Measurements from ENCODE around the gene SCEL. TPM values are rescaled to one million over a fixed set of nuclear protein-coding genes. Genes with fewer than 3 reads are reported as not detected.
A peak's percentile ranks its signal among the peaks of the same experiment; 100 is the strongest.

Gene SCEL
- total and polyA plus RNA-seq, 2 experiments from 2014 or later = not detected

GRCh38 chr13:77513719-77514335 is 21.7 kb upstream of the SCEL start:
- Histone ChIP-seq H2AFZ (peak overlapping the region; percentile 47; the same call in 1 of the 2 replicates), H4K20me1 (replicated peaks; ENCODE audit: insufficient read depth) (no peaks in the 10 kb centered on the region), H3K27me3 (ENCODE audit: insufficient read depth) (no peaks in the 10 kb centered on the region), H3K27ac (ENCODE audit: low read depth) (no peak overlapping the region), H3K4me3 (no peak overlapping the region), H3K36me3 (ENCODE audit: insufficient read depth) (no peaks in the 10 kb centered on the region), H3K9me2 (ENCODE audit: insufficient read depth) (no peaks in the 10 kb centered on the region), H3K4me1 (ENCODE audit: insufficient read depth) (no peaks in the 10 kb centered on the region), H3F3A (replicated peaks; ENCODE audit: low read depth) (no peaks in the 10 kb centered on the region), H3K4me2 (no peak overlapping the region), H3K79me2 (replicated peaks; ENCODE audit: insufficient read depth) (no peaks in the 10 kb centered on the region)
- H3K27ac Mint-ChIP-seq = no peak overlapping the region
- no peaks in the 10 kb centered on the region for H3K9me3 Mint-ChIP-seq
- H3K4me3 Mint-ChIP-seq = no peak overlapping the region
- no peak for TF ChIP-seq ZNF331 (CRISPR knock-in tag; IDR thresholded peaks at IDR 0.05; ENCODE audit: low read depth)
- no peak for TF ChIP-seq JUNB (IDR thresholded peaks at IDR 0.05; ENCODE audit: unreplicated experiment)
- TF ChIP-seq EZH2phosphoT487 (IDR thresholded peaks at IDR 0.05; ENCODE audit: unreplicated experiment) = no peak
- no peak for TF ChIP-seq REST (IDR thresholded peaks at IDR 0.05; ENCODE audit: unreplicated experiment)
- TF ChIP-seq STAT1 (IDR thresholded peaks at IDR 0.05; ENCODE audit: unreplicated experiment) = no peak
- TF ChIP-seq CREB1 (CRISPR knock-in tag; IDR thresholded peaks at IDR 0.05; ENCODE audit: low read depth) = no peak
- no peak for TF ChIP-seq ZNF114 (CRISPR knock-in tag; IDR thresholded peaks at IDR 0.05)
- no peak for TF ChIP-seq CTCF (conservative IDR thresholded peaks at IDR 0.05; ENCODE audit: low read depth in 2 of 2)
- TF ChIP-seq POLR2AphosphoS5 (IDR thresholded peaks at IDR 0.05; ENCODE audit: low read depth) = no peak
- no peak for TF ChIP-seq ZNF462 (CRISPR knock-in tag; IDR thresholded peaks at IDR 0.05)
- TF ChIP-seq EZH2 (IDR thresholded peaks at IDR 0.05; ENCODE audit: low read depth, unreplicated experiment) = no peak
- TF ChIP-seq ETS1 (IDR thresholded peaks at IDR 0.05) = no peak
- no peak for TF ChIP-seq NANOG (IDR thresholded peaks at IDR 0.05; ENCODE audit: borderline replicate concordance)
- H3K36me3 Mint-ChIP-seq (ENCODE audit: low read depth) = no peaks in the 10 kb centered on the region
- ATAC-seq (no peak), DNase-seq (ENCODE audit: low spot score) (no peak)
- H3K4me1 Mint-ChIP-seq = no peaks in the 10 kb centered on the region
- H3K27me3 Mint-ChIP-seq (ENCODE audit: insufficient read depth, low read depth, poor library complexity) = no peaks in the 10 kb centered on the region
